ENCODE measurements around the gene GRID2. TPM values are rescaled to one million over a fixed set of nuclear protein-coding genes. Genes with fewer than 3 reads are reported as not detected.

Gene GRID2
- total and polyA plus RNA-seq, 9 of the 15 experiments (the other 6 are each of a cell fraction or from before 2014, with no cell fraction given): 0.04 TPM; not detected in 7

GRCh38 chr4:93781198-93781597, 1477.4 kb downstream of the GRID2 start (continued):
- no peak for TF ChIP-seq SMARCE1 (IDR thresholded peaks at IDR 0.05)
- TF ChIP-seq, protein P1, sequence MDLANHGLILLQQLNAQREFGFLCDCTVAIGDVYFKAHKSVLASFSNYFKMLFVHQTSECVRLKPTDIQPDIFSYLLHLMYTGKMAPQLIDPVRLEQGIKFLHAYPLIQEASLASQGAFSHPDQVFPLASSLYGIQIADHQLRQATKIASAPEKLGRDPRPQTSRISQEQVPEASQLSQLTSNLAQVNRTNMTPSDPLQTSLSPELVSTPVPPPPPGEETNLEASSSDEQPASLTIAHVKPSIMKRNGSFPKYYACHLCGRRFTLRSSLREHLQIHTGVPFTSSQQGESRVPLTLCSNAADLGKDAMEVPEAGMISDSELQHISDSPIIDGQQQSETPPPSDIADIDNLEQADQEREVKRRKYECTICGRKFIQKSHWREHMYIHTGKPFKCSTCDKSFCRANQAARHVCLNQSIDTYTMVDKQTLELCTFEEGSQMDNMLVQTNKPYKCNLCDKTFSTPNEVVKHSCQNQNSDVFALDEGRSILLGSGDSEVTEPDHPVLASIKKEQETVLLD (IDR thresholded peaks at IDR 0.05): no peak
- TF ChIP-seq PCBP2 (IDR thresholded peaks at IDR 0.05; ENCODE audit: low read depth, low read length, poor library complexity, severe bottlenecking): no peak
- TF ChIP-seq ZNF507 (tag; conservative IDR thresholded peaks at IDR 0.05): no peak
- no peak for TF ChIP-seq IRF1 (CRISPR knock-in tag; IDR thresholded peaks at IDR 0.05; ENCODE audit: borderline replicate concordance)

DNA sequence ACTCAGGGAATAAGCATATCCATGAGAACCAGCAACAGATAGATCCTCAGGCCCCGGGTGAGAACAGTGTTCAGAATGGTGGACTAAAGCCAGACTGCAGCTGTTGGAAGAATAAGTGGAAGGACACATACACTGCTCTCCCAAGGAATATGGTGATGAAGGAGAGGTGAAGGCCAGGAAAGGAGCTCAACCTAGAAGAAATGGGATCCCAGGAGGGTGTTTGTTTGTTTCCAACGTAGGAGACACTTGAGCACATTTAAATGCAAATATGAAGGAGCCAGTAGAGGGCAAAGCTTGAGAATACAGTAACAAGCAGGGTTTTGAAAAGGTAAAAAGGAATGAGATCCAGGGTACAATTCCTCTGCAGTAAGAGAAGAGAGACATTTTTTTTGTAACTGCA, 1482.4 kb downstream of the GRID2 start:
- Histone ChIP-seq H2AFZ (ENCODE audit: low read depth, low read length) (no peak overlapping the region), H4K20me1 (replicated peaks; ENCODE audit: control insufficient read depth, insufficient read depth, low read length) (no peaks in the 10 kb centered on the region), H3K9ac (ENCODE audit: insufficient read depth in 1 of 2, low read depth in 2 of 2, low read length in 2 of 2) (no peak overlapping the region), H3K9me1 (ENCODE audit: control insufficient read depth, insufficient read depth, low read length) (no peaks in the 10 kb centered on the region), H3K4me3 (no peak overlapping the region), H3K9me3 (replicated peaks; ENCODE audit: control insufficient read depth, insufficient read depth, low read depth, low read length) (no peaks in the 10 kb centered on the region), H3K4me1 (replicated peaks in 1 of 2; ENCODE audit: control insufficient read depth in 2 of 2, insufficient read depth in 2 of 2, low read length in 2 of 2) (no peaks in the 10 kb centered on the region), H3K36me3 (ENCODE audit: control insufficient read depth, insufficient read depth, low read length) (no peaks in the 10 kb centered on the region), H3K79me2 (ENCODE audit: control insufficient read depth, insufficient read depth, low read length) (no peaks in the 10 kb centered on the region), H3K4me2 (ENCODE audit: insufficient read depth, low read length) (no peak overlapping the region), H3K27me3 (ENCODE audit: control insufficient read depth in 2 of 2, insufficient read depth in 2 of 2, low read length in 2 of 2) (no peaks in the 10 kb centered on the region), H3K27ac (ENCODE audit: extremely low read depth, low read depth, low read length) (no peak overlapping the region)
- BruUV-seq (replicated peaks): no TSS peak
- ChIA-PET POLR2A (no interaction called here), CTCF (ENCODE audit: low intra/inter-chr PET ratio) (no interaction called here)
- 0% methylated on average over 2 of the region's 2 CpGs for WGBS (ENCODE audit: insufficient coverage, low coverage, missing lambda C conversion rate)
- intact Hi-C loops (cut with micrococcal nuclease) (no loop called here), in situ Hi-C loops (cut with MboI) (loop anchor here (25.0 kb wide), 1 partner anchor 826 kb away; no protein-coding TSS in a partner anchor)
- no peak for TF ChIP-seq E2F3 (CRISPR knock-in tag; IDR thresholded peaks at IDR 0.05)
- FAIRE-seq (no peak), ATAC-seq (no peak), DNase-seq (ENCODE audit: extremely low read depth in 1 of 4, low spot score in 3 of 4) (no peak)
